PFSK-1 (cell line): ENCODE measurements around the gene DYRK1A.

Experiments
- POLR2AphosphoS5 ChIP-seq: IDR thresholded peaks from 2 replicates; pipeline ENCODE4 v1.6.1; 2012; ENCODE audit warnings: low read depth, mild to moderate bottlenecking, control low read depth, low read length, moderate library complexity
- TAF1 ChIP-seq: IDR thresholded peaks from 2 replicates; pipeline ENCODE4 v1.6.1; 2012; ENCODE audit warnings: low read length, control low read depth, borderline replicate concordance; ENCODE audit not compliant: insufficient read depth
- TF ChIP-seq, protein P1 (sequence below), 2 experiments: IDR thresholded peaks; 2 replicates each; pipeline versions ENCODE4 v1.6.1 to v1.8.0; 2011 to 2012; ENCODE audit warnings: low read depth in 2 of 2, low read length in 2 of 2, control low read depth in 1 of 2, inconsistent platforms in 1 of 2, mild to moderate bottlenecking in 1 of 2, moderate library complexity in 1 of 2; ENCODE audit not compliant: insufficient read depth in 1 of 2

DNA sequence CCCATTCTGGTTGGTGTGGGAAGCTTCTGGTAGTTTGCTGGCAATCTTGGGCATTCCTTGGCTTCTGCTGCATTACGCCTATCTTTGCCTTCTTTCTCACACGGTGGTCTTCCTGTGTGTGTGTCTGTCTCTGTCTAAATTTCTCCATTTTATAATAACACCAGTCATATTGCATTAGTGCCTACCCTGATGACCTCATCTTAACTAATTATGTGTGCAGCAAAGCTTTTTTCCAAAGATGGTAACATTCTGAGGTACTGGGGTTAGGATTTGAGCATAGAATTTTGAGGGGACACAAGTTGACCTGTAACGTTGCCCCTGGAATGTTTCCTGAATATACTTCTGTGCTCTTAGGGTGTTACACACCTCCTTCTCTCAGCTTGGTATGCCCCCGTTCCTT lies 77.1 kb downstream of the DYRK1A start:
- no peak for TF ChIP-seq POLR2AphosphoS5
- no peak for TF ChIP-seq TAF1
- TF ChIP-seq, protein P1, sequence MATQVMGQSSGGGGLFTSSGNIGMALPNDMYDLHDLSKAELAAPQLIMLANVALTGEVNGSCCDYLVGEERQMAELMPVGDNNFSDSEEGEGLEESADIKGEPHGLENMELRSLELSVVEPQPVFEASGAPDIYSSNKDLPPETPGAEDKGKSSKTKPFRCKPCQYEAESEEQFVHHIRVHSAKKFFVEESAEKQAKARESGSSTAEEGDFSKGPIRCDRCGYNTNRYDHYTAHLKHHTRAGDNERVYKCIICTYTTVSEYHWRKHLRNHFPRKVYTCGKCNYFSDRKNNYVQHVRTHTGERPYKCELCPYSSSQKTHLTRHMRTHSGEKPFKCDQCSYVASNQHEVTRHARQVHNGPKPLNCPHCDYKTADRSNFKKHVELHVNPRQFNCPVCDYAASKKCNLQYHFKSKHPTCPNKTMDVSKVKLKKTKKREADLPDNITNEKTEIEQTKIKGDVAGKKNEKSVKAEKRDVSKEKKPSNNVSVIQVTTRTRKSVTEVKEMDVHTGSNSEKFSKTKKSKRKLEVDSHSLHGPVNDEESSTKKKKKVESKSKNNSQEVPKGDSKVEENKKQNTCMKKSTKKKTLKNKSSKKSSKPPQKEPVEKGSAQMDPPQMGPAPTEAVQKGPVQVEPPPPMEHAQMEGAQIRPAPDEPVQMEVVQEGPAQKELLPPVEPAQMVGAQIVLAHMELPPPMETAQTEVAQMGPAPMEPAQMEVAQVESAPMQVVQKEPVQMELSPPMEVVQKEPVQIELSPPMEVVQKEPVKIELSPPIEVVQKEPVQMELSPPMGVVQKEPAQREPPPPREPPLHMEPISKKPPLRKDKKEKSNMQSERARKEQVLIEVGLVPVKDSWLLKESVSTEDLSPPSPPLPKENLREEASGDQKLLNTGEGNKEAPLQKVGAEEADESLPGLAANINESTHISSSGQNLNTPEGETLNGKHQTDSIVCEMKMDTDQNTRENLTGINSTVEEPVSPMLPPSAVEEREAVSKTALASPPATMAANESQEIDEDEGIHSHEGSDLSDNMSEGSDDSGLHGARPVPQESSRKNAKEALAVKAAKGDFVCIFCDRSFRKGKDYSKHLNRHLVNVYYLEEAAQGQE (IDR thresholded peaks at IDR 0.05; ENCODE audit: insufficient read depth in 1 of 2, low read depth in 2 of 2, low read length in 2 of 2), result no peak
